T-helper 1 cell treated with Interleukin-12 subunit alpha and Interleukin-12 subunit beta and Interleukin-4 antibody, amounts not matched to agents 30 ng/mL and 1 ng/mL, for 36 hours (primary cell): ENCODE results near the gene NRG4. TPM values are rescaled to one million over a fixed set of nuclear protein-coding genes. Genes with fewer than 3 reads are reported as not detected.
"Not testable (repeated sequence)": the region's sequence is repeated elsewhere in the genome, so short reads cannot be mapped to it uniquely, and the experiment has no call there.

Source experiments
- intact Hi-C: fragments of 100-400 bp; cut with micrococcal nuclease; formaldehyde crosslinking; loops from one replicate; pipeline ENCODE4 v1.15.1; 2024
- total RNA-seq: library from RNA; stranded (reverse); gene quantifications from 2 replicates; pipeline ENCODE4 v1.2.3, GENCODE V29; 2022

Gene NRG4
- total RNA-seq, 1 donor from 2014 or later, result not detected

DNA sequence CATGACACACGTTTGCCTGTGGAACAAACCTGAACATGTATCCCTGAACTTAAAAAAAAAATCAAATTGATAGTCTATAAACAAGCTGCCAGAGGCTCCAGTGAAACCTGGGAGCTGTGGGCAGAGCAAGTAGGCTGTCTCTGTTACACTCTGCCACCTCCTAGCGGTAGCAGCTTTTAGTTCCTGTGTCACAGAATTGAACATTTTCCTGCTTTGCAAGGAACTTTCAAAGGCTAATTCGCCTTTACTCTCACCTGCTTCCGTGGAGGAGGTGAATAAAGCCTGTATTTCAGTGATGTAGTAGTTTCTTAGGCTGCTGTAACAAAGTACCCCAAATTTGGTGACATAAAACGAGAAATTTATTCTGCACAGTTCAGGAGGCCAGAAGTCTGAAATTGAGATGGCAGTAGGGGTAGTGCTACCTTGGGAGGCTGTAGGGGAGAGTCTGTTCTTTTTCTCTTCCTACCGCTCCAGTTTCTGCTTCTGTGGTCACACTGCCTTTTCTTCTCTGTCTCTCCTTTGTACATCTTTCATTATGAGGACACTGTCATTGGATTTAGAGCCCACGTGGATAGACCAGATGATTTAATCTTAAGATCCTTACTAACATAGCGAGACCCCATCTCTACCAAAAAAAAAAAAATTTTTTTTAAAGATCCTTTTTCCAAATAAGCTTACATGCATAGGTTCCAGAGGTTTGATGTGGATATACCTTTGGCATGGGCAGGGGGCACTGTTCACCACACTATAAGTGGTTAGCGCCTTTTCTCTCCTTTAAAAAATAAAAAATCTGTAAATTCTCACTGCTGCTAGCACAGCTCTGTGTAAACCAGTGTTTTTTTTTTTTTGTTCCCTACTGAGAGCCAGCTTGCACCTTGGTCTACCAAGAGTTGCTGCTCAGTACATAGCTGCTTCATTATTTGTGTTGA, 83.3 kb downstream of the NRG4 start:
- intact Hi-C loops, result loop anchor here (5.0 kb wide), 1 partner anchor 208 kb away; no protein-coding TSS in a partner anchor

DNA sequence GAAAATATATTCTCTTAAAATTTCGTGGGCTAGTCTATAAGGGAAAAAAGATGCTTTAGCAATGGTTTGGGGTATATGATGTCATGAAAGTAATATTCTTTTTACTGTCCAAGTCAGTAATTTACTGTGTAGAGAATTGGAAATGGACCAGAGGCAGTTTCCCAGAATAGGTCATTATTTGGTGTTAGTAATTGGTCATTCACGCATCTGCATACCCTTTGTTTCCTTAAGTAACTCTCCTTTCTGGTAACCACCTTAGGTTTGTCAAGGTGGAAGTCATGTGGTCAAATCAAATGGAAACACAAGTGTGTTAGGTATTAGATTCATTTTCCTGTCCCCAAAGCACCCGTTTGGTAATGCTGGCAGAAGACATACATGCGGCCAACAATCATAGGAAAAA, 84.6 kb downstream of the NRG4 start:
- intact Hi-C loops, result loop anchor here (5.0 kb wide), 1 partner anchor 210 kb away; no protein-coding TSS in a partner anchor

GRCh38 chr15:75926931-75927330, 85.3 kb downstream of the NRG4 start:
- intact Hi-C loops, result loop anchor here (5.0 kb wide), 1 partner anchor 210 kb away; no protein-coding TSS in a partner anchor

GRCh38 chr15:75925440-75925839, 86.8 kb downstream of the NRG4 start:
- intact Hi-C loops, result loop anchor here (5.0 kb wide), 1 partner anchor 212 kb away; no protein-coding TSS in a partner anchor

DNA sequence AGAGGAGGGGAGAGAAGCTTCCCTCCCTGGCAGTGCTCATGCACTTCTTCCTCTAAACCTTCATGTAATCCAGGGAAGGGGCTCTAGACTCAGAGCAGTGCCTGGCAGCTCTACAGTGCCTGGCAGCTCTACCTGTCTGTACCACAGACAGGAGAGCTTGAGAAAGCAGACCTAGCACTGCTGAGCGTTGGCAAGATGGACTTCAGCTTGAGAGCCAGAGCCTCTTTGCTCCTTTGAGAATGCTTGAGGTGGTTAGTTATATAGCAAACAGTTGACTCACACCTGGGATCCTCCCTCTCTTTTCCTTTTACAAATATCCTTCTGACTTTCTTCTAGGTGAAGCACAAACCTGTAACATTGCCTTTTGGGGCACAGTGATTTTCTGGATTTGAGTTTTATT, 87.6 kb downstream of the NRG4 start:
- intact Hi-C loops, result loop anchor here (5.0 kb wide), 1 partner anchor 122 kb away; no protein-coding TSS in a partner anchor

GRCh38 chr15:75923756-75924155, 88.5 kb downstream of the NRG4 start:
- intact Hi-C loops, result loop anchor here (5.0 kb wide), 1 partner anchor 121 kb away; no protein-coding TSS in a partner anchor

GRCh38 chr15:75921732-75922703, 90.2 kb downstream of the NRG4 start:
- intact Hi-C loops, result loop anchor here (2.0 to 5.0 kb wide), 2 partner anchors 120 to 193 kb away; no protein-coding TSS in a partner anchor

GRCh38 chr15:75920079-75920478, 92.1 kb downstream of the NRG4 start:
- intact Hi-C loops, result loop anchor here (2.0 to 5.0 kb wide), 2 partner anchors 118 to 191 kb away; no protein-coding TSS in a partner anchor

DNA sequence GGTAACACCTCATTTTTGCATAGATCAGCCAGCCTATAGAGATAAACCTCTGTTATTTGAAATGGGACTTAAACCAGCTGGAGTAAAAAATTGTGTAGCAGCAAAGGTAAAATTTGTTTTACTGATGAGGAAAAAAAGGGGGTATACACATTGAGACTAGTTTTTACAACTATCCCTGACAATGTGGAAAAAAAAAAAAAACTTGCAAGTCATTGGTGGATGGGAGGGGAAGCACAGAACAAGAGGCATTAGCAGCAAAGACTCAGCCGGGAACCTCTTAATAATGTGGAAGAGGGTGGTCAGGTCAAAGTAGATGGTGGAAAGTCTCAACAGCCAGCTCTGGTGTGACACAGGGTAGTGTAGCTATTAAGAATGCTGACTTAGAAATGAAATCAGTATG, 94.1 kb downstream of the NRG4 start:
- intact Hi-C loops, result no loop called here

DNA sequence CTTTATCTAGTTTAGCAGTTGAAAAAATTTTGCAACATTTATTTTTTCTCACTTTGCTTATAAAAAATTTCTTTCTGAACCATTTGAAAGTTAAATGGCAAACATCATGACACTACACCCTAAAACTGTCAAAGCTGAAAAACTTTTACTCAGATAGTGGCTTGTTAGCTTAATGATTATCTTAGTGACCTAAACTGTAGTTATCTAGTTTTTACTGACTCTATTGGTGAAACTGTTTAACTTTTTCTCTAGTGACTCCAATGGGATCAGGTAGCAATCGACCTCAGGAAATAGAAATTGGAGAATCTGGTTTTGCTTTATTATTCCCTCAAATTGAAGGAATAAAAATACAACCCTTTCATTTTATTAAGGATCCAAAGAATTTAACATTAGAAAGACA, 95.2 kb downstream of the NRG4 start:
- intact Hi-C loops, result no loop called here

DNA sequence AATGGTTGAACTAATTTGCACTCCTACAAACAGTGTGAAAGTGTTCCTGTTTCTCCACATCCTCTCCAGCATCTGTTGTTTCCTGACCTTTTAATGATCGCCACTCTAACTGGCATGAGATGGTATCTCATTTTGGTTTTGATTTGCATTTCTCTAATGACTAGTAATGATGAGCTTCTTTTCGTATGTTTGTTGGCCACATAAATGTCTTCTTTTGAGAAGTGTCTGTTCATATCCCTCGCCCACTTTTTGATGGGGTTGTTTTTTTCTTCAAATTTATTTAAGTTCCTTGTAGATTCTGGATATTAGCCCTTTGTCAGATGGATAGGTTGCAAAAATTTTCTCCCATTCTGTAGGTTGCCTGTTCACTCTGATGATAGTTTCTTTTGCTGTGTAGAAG, 101.9 kb downstream of the NRG4 start:
- intact Hi-C loops, result not testable (repeated sequence)

DNA sequence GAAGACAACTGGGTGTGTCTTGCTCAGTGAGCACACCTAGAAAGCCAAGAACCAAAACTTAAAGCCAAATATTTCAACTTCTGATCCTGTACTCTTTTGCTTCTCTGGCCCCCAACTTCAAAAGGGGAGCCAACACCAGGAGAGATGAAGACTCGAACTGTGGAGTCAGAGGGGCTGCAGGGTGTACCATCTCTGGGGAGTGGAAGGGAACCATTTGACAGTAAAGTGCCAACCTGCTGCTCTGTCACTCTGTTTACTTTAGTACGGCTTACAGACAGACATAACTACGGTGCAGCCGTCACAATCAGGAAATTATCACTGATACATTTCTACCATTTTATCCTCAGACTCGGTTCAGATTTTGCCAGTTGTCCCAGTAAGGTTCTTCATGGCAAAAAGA, 107.0 kb downstream of the NRG4 start:
- intact Hi-C loops, result loop anchor here (10.0 kb wide), 1 partner anchor 540 kb away; the partner anchor contains the start of gene MAN2C1

- intact Hi-C loops, result loop anchor here (1.0 to 10.0 kb wide), 7 partner anchors 21 to 539 kb away; partner anchors contain the start of genes MAN2C1, SIN3A, SNUPN and UBE2Q2
Measured at GRCh38 chr15:75903331-75904239, 108.6 kb downstream of the NRG4 start, which contains the start of gene FBXO22. Gene FBXO22 (plus strand): TSS chr15:75903878. CDS start chr15:75903964, 86 bp downstream.

DNA sequence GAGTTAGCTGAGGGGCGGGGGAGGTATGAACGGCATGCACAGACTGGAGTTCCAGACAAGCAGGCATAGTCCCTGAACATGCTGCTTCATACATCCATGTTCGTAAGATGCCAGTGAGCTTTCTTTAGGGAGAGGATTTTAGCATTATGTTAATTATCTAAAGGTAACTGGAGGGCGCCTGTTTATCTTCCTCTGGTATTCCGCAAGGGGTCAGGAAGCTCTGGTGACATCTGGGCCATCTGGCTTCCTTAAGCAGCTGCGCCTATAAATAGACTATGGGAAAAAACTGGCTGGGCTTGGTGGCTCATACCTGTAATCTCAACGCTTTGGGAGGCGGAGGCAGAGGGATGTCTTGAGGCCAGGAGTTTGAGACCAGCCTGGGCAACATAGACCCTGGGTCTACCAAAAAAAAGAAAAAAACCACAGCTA, 110.1 kb downstream of the NRG4 start:
- intact Hi-C loops, result loop anchor here (2.0 to 10.0 kb wide), 5 partner anchors 19 to 537 kb away; partner anchors contain the start of genes MAN2C1 and SIN3A

- intact Hi-C loops, result loop anchor here (5.0 to 10.0 kb wide), 3 partner anchors 143 to 536 kb away; partner anchors contain the start of genes MAN2C1 and SIN3A
Measured at GRCh38 chr15:75900577-75900976, 111.6 kb downstream of the NRG4 start.

GRCh38 chr15:75895731-75896130, 116.5 kb downstream of the NRG4 start:
- intact Hi-C loops, result no loop called here

- intact Hi-C loops, result no loop called here
Measured at GRCh38 chr15:75891895-75892294, 120.3 kb downstream of the NRG4 start.
